ENCODE data around the gene NMNAT3.

DNA sequence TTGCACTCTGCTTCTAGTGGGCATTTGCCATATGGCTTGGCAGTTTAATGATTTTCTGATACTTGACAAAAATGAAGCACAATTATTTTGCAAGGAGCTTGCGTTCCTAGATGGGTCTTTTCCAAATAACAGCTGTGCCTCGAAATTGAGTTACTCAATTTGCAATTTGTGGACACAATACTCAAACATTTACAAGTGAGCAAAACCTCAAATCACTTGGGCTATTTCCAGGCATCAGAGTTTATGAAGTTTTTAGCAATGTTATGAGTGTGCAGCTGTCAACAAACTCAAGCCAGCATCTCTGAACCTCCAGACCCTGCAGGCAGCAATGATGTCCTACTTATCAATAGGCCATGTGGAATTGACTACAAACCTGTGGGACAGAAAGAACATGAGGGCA lies 41.3 kb downstream of the NMNAT3 start:
- TF ChIP-seq ZNF532 (CRISPR knock-in tag; IDR thresholded peaks at IDR 0.05; ENCODE audit: borderline replicate concordance) (no peak), E2F1 (CRISPR knock-in tag; IDR thresholded peaks at IDR 0.05) (no peak), ZNF317 (CRISPR knock-in tag; IDR thresholded peaks at IDR 0.05; ENCODE audit: borderline replicate concordance, low read depth) (no peak), ZNF138 (CRISPR knock-in tag; conservative IDR thresholded peaks at IDR 0.05) (no peak), ZNF232 (CRISPR knock-in tag; IDR thresholded peaks at IDR 0.05) (no peak), RORB (CRISPR knock-in tag; IDR thresholded peaks at IDR 0.05) (no peak), NR2C2 (CRISPR knock-in tag; IDR thresholded peaks at IDR 0.05) (no peak)
- TF ChIP-seq, protein P1, sequence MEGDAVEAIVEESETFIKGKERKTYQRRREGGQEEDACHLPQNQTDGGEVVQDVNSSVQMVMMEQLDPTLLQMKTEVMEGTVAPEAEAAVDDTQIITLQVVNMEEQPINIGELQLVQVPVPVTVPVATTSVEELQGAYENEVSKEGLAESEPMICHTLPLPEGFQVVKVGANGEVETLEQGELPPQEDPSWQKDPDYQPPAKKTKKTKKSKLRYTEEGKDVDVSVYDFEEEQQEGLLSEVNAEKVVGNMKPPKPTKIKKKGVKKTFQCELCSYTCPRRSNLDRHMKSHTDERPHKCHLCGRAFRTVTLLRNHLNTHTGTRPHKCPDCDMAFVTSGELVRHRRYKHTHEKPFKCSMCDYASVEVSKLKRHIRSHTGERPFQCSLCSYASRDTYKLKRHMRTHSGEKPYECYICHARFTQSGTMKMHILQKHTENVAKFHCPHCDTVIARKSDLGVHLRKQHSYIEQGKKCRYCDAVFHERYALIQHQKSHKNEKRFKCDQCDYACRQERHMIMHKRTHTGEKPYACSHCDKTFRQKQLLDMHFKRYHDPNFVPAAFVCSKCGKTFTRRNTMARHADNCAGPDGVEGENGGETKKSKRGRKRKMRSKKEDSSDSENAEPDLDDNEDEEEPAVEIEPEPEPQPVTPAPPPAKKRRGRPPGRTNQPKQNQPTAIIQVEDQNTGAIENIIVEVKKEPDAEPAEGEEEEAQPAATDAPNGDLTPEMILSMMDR (IDR thresholded peaks at IDR 0.05), result no peak

Measured in WTC11 (cell line).